ENCODE results near the gene MSLN.

The MSLN gene

GRCh38 chr16:800834-801511 lies 40.4 kb downstream of the MSLN start:
- H3K36me3 ChIP-seq (ENCODE audit: insufficient read depth, low read length): peaks cover 21% of the 10 kb centered on the region
- no peaks in the 10 kb centered on the region for H4K20me1 ChIP-seq (ENCODE audit: insufficient read depth, low read length)
- H3K4me1 ChIP-seq (ENCODE audit: insufficient read depth, low read length, severe bottlenecking): no peaks in the 10 kb centered on the region
- TF ChIP-seq CTCF (IDR thresholded peaks at IDR 0.05; ENCODE audit: low read length): no peak
- no peak for TF ChIP-seq EZH2 (IDR thresholded peaks at IDR 0.05; ENCODE audit: borderline replicate concordance, low read length)
- H3K4me3 ChIP-seq (ENCODE audit: low read depth, low read length, poor library complexity, severe bottlenecking): no peak overlapping the region
- no peak overlapping the region for H3K4me2 ChIP-seq (ENCODE audit: low read length)
- peaks cover 13% of the 10 kb centered on the region; the same call in 1 of the 2 replicates for H3K27me3 ChIP-seq (ENCODE audit: insufficient read depth, low read length)
- H3K9ac ChIP-seq (ENCODE audit: low read length): no peak overlapping the region
- H3K27ac ChIP-seq (ENCODE audit: low read depth, low read length, poor library complexity, severe bottlenecking): no peak overlapping the region
- no peaks in the 10 kb centered on the region for H3K9me3 ChIP-seq (ENCODE audit: low read length)
- no peaks in the 10 kb centered on the region for H3K9me2 ChIP-seq (ENCODE audit: low read depth, low read length)
- no peaks in the 10 kb centered on the region for H3K79me2 ChIP-seq (ENCODE audit: insufficient read depth, low read length)
- H2AFZ ChIP-seq (ENCODE audit: low read length): no peak overlapping the region
- no peaks in the 10 kb centered on the region for H3F3A ChIP-seq (ENCODE audit: insufficient read depth, low read length)

- H3K79me2 ChIP-seq (ENCODE audit: insufficient read depth, low read length): no peaks in the 10 kb centered on the region
- no peak for TF ChIP-seq EZH2 (IDR thresholded peaks at IDR 0.05; ENCODE audit: borderline replicate concordance, low read length)
- no peak for TF ChIP-seq CTCF (IDR thresholded peaks at IDR 0.05; ENCODE audit: low read length)
- no peak overlapping the region for H3K27ac ChIP-seq (ENCODE audit: low read depth, low read length, poor library complexity, severe bottlenecking)
- no peak overlapping the region for H3K4me3 ChIP-seq (ENCODE audit: low read depth, low read length, poor library complexity, severe bottlenecking)
- no peaks in the 10 kb centered on the region for H3F3A ChIP-seq (ENCODE audit: insufficient read depth, low read length)
- H3K36me3 ChIP-seq (ENCODE audit: insufficient read depth, low read length): peaks cover 13% of the 10 kb centered on the region
- no peak overlapping the region for H2AFZ ChIP-seq (ENCODE audit: low read length)
- peaks cover 13% of the 10 kb centered on the region; the same call in 1 of the 2 replicates for H3K27me3 ChIP-seq (ENCODE audit: insufficient read depth, low read length)
- H3K9ac ChIP-seq (ENCODE audit: low read length): no peak overlapping the region
- no peaks in the 10 kb centered on the region for H4K20me1 ChIP-seq (ENCODE audit: insufficient read depth, low read length)
- H3K4me1 ChIP-seq (ENCODE audit: insufficient read depth, low read length, severe bottlenecking): no peaks in the 10 kb centered on the region
- no peaks in the 10 kb centered on the region for H3K9me2 ChIP-seq (ENCODE audit: low read depth, low read length)
- H3K9me3 ChIP-seq (ENCODE audit: low read length): no peaks in the 10 kb centered on the region
- H3K4me2 ChIP-seq (ENCODE audit: low read length): no peak overlapping the region
Observed at GRCh38 chr16:801584-802363, 41.2 kb downstream of the MSLN start.

GRCh38 chr16:802461-802860 lies 41.9 kb downstream of the MSLN start:
- Histone ChIP-seq H2AFZ (ENCODE audit: low read length) (no peak overlapping the region), H3K9me3 (ENCODE audit: low read length) (no peaks in the 10 kb centered on the region), H3F3A (ENCODE audit: insufficient read depth, low read length) (no peaks in the 10 kb centered on the region), H3K4me3 (ENCODE audit: low read depth, low read length, poor library complexity, severe bottlenecking) (no peak overlapping the region), H3K9ac (ENCODE audit: low read length) (no peak overlapping the region), H3K4me2 (ENCODE audit: low read length) (no peak overlapping the region), H3K4me1 (ENCODE audit: insufficient read depth, low read length, severe bottlenecking) (no peaks in the 10 kb centered on the region), H4K20me1 (ENCODE audit: insufficient read depth, low read length) (no peaks in the 10 kb centered on the region), H3K27ac (ENCODE audit: low read depth, low read length, poor library complexity, severe bottlenecking) (no peak overlapping the region), H3K79me2 (ENCODE audit: insufficient read depth, low read length) (no peaks in the 10 kb centered on the region), H3K9me2 (ENCODE audit: low read depth, low read length) (no peaks in the 10 kb centered on the region), H3K27me3 (ENCODE audit: insufficient read depth, low read length) (peaks cover 13% of the 10 kb centered on the region; the same call in 1 of the 2 replicates), H3K36me3 (ENCODE audit: insufficient read depth, low read length) (peaks cover 6% of the 10 kb centered on the region; the same call in 1 of the 2 replicates)
- TF ChIP-seq EZH2 (IDR thresholded peaks at IDR 0.05; ENCODE audit: borderline replicate concordance, low read length) (no peak), CTCF (IDR thresholded peaks at IDR 0.05; ENCODE audit: low read length) (no peak)

All from OCI-LY1 (cell line).